ENCODE measurements around the gene TMEM40.

DNA sequence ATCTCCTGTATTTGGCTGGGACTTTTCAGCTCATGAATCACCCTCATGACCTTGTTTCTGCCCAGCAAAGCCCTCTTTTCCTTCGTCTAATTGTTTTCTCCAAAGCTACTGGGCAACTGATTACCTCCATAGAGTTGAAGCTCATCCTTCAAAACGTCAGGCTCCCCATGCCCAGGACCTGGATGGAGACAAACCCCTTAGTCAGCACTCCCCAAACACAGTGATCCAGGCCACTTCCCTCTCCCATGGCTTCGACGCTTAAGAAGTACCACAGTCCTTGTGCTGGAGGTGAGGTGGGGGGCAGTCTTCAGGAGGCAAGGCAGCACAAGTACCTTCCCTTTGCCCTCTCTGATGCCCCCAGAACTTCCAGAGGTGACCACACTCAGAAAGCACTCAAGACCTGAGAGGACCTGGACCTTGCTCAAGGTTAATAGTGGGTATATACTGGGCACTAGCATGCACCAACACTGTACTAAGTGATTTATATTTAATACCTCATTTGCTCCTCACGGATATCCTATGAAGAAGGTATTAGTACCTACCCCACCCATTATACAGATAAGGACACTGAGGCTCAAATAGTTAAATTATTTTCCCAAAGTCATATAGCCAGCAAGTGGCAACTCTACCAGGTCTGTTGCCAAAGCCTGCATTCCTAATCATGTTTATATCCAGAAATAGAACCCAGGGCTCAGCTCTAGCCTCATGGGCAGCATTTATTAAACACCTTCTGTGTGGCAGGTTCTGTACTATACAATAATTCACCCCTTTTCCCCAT, 16.5 kb downstream of the TMEM40 start:
- TF ChIP-seq CTCF (IDR thresholded peaks at IDR 0.05; ENCODE audit: low read depth, low read length, poor library complexity, severe bottlenecking) = no peak
- TF ChIP-seq EZH2phosphoT487 (IDR thresholded peaks at IDR 0.05; ENCODE audit: borderline replicate concordance, low read length) = no peak

All from DOHH2 (cell line).